22Rv1 (cell line): ENCODE measurements around the gene NHEJ1.

Experiments
- H3K27ac ChIP-seq: fragments of 450-650 bp; 2 replicates; pipeline ENCODE4 v1.5.1; 2017
- CTCF ChIP-seq: fragments of 450-650 bp; IDR thresholded peaks from 2 replicates; pipeline ENCODE4 v1.5.1; 2017; ENCODE audit warnings: mild to moderate bottlenecking
- ZFX ChIP-seq: fragments of 450-650 bp; IDR thresholded peaks from 2 replicates; pipeline ENCODE4 v1.6.1; 2017; ENCODE audit warnings: antibody characterized with exemption, borderline replicate concordance

The NHEJ1 gene

DNA sequence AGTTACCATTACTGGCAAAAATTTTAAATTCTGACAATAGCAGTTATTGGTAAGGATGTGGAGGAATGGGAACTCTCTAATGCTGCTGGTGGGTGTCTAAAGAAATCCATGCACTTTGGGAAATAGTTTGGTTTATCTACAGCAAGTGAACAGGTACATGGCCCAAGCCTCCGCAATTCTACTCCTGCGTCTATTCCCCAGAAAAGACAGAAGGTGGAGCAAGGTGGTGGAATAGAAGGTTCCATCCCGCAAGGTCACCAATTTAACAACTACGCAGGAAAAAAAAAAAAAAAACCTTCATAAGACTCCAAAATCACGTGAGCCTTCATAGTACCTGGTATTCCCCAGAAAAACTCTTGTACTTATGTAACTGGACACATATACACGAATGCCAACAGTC, 125.8 kb downstream of the NHEJ1 start:
- no peak overlapping the region for H3K27ac ChIP-seq
- TF ChIP-seq CTCF, result 0 out of 2 replicates have a peak, but pooled peaks have one; percentile 13
- TF ChIP-seq ZFX, result no peak

DNA sequence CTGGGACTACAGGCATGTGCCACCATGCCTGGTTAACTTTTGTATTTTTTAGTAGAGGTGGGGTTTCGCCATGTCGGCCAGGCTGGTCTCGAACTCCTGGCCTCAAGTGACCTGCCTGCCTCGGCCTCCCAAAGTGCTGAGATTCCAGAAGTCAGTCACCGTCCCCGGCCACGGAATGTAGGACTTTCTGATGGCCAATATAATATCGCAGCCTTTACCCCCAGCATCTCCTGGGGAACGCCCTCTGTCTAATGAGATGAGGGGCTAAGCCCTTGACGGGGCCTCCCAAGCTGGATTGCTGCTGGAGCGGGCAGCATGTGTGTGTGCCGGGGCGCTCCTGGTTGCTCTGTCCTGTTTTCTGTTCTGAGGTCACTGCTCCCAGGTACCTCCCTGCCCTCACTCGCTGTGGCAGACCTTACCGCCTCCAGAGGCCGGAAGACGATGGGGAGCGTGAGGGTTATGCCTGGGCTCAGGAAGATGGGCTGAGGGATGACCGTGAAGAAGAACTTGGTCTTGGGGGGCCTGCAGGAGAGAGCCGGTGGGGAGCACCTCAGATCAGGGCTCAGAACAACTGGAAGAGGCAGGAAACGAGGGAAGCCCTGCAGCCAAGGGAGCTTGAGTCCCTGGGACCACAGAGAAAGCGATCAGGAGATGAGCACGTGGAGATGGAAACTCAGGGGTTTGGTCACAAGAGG, 128.4 kb downstream of the NHEJ1 start:
- TF ChIP-seq ZFX (no peak), CTCF (no peak)
- H3K27ac ChIP-seq, result no peak overlapping the region

- H3K27ac ChIP-seq, result no peak overlapping the region
- TF ChIP-seq ZFX (no peak), CTCF (no peak)
Observed at GRCh38 chr2:219031005-219031738, 129.4 kb downstream of the NHEJ1 start.

GRCh38 chr2:219030177-219030940, 130.3 kb downstream of the NHEJ1 start:
- TF ChIP-seq CTCF (no peak), ZFX (no peak)
- H3K27ac ChIP-seq, result no peak overlapping the region

GRCh38 chr2:219029829-219030165, 130.8 kb downstream of the NHEJ1 start:
- no peak for TF ChIP-seq ZFX
- TF ChIP-seq CTCF, result peak; percentile 96
- H3K27ac ChIP-seq, result no peak overlapping the region

- TF ChIP-seq ZFX (no peak), CTCF (no peak)
- no peak overlapping the region for H3K27ac ChIP-seq
Observed at GRCh38 chr2:219028996-219029828, 131.4 kb downstream of the NHEJ1 start.
